ENCODE measurements around the gene PRR14L.
"Not testable (repeated sequence)": the region's sequence is repeated elsewhere in the genome, so short reads cannot be mapped to it uniquely, and the experiment has no call there.

The PRR14L gene

DNA sequence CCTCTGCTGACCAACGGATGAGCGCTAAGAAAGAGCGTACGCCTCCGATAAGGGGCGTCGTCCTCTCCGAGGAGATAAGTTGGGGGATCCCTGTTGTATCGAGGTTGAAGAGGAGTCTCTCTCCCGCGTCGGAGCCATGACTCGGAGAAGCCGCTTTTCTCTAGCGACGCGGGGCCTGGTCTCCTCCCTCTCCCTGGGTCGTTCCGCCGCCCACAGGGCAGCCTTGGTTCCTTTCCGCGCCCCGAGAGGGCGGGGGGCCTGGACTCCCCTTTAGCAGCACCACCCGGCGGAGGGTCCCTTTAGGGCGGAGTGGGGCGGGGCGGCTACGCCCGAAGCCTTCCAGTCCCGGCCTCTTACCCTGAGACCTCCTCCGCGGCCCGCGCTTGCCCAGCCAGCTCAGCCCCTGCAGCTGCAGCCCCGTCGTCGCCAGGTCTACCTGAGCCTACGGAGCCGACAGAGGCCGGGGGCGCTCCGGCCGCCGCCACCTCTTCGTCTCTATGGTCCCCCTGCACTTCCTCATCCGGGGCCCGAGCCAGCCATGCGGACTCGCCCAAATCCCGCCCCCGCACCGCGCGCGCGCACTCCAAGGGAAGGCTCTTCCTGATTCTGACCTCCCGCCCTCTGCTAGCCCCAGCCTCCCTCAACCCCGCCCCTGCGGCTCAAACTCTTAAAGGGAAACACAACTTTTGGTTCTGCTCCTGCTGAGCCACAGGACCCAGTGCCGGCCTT lies at the start of gene PRR14L:
PRR14L (minus strand) TSS at position 497 of the 729 bp plus-strand sequence. CDS start 11,272 bp downstream, outside the sequence.
- peak; percentile 94 for DNase-seq

DNA sequence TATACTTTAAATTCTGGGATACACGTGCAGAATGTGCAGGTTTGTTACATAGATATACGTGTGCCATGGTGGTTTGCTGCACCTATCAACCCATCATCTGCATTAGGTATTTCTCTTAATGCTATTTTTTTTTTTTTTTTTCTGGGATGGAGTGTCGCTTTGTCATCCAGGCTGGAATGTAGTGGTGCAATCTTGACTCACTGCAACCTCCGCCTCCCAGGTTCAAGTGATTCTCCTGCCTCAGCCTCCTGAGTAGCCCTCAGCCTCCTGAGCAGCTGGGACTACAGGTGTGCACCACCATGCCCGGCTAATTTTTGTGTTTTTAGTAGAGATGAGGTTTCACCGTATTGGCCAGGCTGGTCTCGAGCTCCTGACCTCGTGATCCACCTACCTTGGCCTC lies 49.4 kb upstream of the PRR14L start:
- DNase-seq, result not testable (repeated sequence)

DNA sequence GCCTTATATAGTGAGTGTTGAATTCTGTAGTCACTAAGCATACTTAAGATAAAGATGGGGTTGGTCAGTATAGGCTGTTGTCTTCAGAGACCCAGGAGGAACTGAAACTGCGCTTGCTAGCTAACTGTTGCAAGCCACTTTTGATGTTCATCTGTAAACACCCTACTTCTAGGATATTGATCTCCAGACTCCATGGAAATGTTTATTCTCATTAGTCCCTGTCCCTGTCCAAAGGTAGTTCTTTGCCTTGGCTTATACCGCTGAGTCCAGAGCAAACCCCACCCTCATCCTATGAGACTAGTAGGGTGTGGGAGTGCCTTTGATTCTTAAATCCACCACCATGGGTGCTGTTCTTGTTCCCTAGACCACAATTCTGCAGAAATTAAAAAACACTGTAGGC lies 40.3 kb upstream of the PRR14L start:
- DNase-seq, result no peak

DNA sequence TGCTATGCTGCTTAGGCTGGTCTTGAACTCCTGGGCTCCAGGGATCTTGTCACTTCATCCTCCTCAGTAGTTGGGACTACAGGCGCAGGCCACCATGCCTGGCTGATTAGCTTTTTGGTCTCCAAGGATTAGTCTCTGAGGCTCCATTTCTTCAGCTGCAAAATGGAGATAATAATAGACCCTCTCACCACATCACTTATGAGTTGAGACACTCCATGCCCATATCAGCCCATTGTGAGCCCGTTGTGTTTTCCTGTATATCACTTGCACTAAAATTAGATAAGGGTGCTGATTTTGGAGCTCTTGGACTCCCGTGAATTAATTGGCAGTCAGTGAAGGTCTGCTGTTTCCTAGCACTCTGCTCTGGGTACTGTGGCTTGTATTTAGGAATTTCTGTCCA lies 39.9 kb upstream of the PRR14L start:
- no peak for DNase-seq

DNA sequence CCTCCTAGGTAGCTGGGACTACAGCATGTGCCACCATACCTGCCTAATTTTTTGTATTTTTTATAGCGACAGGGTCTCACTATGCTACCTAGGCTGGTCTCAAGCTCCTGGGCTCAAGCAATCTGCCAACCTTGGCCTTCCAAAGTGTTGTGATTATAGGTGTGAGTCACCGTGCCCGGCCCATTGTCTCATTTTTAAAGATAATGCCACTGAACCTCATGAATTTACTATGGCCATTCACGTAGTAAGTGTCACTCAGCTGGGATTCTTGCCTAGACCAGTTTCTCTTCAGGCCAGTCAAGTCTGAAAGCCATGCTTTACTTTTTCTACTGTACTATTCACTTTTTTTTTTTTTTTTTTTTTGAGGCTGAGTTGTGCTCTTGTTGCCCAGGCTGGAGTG lies 26.3 kb upstream of the PRR14L start:
- no peak for DNase-seq

DNA sequence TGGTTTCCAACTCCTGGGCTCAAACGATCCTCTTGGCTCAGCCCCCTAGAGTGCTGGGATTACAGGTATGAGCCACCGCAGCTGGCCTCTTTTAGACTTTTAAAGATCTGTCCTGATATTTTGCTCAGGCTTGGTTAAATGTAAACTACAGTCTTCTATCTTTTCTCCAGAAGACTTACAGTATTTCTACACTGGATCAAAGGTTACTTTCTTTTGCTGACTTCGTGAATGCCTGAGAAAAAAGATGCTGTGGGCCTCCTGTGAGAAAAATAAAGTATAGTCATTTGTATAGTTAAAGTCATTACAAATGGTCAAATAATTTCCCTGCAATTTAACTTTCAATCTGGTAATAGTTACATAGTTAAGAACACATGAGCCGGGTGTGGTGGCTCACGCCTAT lies 23.5 kb upstream of the PRR14L start:
- DNase-seq, result no peak

DNA sequence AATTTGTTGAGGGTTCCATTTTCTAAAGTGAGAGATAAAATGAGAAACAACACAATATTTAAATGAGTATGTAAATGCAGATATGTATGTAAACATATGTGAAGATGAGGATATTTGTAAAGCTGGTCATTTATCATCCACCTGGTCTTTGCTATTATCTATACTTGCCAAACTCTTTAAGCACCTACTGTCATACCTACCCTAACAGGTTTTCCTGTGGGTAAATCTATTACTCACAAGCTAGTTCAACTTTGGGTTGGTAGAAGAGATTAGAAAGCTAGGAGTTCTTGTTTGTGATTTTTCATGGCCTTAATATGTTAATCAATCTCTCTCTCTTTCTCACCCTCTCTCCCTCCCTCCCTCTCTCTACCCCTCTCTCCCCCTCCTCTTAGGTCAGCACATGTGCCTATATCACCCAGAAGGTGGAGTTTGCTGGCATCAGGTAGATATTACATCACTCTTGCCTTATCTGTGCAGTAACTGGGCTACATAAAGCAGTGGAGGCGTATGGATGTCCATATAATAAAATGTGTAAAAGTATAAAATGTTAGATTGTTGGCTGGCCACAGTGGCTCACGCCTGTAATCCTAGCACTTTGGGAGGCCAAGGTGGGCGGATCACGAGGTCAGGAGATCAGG lies 18.6 kb upstream of the PRR14L start:
- DNase-seq, result no peak

DNA sequence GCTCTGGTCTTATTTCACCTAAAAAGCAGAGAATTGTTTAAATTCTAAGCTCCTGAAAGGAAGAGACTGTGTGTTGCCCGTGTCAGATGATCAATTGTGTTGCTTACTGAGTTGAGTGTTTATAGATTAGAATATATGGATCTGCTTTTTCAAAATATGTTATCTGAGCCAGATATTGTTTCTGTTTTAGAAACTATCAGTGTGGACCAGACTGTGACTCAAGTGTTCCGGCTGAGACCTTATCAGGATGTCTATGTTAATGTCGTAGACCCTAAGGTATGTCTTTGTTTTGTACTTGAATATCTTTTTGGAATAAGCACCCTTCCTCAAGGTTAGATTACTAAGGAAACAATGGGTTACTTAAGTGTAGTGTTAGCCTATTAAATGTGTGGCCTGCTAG lies 14.9 kb upstream of the PRR14L start:
- no peak for DNase-seq

DNA sequence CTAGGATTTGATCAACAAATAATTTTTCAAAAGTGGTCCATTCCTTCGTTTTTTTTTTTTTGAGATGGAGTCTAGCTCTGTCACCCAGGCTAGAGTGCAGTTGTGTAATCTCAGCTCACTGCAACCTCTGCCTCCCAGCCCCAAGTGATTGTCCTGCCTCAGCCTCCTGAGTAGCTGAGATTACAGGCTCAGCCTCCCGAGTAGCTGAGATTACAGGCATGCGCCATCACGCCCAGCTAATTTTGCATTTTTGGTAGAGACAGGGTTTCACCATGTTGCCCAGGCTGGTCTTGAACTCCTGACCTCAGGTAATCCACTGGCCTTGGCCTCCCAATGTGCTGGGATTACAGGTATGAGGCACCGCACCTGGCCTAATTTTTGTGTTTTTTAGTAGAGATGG lies 8.9 kb upstream of the PRR14L start:
- DNase-seq, result not testable (repeated sequence)

DNA sequence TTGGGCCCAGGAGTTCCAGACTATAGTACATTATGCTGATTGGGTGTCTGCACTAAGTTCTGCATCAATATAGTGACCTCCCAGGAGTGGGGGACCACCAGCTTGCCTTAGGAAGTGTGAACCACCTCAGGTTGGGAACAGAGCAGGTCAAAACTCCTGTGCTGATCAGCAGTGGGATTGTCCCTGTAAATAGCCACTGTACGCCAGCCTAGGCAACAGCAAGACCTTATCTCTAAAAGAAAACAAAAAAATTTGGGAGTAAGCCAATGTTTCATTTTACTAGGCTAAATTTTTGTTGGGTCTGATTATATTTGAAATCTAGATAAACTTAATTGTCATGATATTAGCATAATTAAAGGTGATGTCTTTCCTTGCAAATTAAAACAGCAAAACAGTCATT lies 7.3 kb upstream of the PRR14L start:
- no peak for DNase-seq

DNA sequence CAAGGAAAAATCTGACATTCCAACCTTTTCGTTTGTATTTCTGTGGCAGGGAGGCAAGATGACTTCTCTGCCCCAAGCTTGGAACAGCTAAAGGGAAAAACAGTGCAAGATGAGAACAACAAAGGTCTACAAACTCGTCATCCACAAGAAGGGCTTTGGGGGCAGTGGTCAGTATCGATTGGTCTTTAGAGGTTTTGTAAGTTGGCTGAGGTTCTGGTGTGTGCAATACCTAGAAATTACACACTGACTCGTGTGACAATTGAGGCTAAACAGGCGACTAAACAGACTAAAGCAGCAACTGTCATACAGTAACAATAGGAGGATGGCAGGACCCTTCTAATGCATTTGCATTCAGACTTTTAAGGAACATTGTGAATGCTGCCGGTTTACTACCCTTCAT lies 4.9 kb upstream of the PRR14L start:
- no peak for DNase-seq

DNA sequence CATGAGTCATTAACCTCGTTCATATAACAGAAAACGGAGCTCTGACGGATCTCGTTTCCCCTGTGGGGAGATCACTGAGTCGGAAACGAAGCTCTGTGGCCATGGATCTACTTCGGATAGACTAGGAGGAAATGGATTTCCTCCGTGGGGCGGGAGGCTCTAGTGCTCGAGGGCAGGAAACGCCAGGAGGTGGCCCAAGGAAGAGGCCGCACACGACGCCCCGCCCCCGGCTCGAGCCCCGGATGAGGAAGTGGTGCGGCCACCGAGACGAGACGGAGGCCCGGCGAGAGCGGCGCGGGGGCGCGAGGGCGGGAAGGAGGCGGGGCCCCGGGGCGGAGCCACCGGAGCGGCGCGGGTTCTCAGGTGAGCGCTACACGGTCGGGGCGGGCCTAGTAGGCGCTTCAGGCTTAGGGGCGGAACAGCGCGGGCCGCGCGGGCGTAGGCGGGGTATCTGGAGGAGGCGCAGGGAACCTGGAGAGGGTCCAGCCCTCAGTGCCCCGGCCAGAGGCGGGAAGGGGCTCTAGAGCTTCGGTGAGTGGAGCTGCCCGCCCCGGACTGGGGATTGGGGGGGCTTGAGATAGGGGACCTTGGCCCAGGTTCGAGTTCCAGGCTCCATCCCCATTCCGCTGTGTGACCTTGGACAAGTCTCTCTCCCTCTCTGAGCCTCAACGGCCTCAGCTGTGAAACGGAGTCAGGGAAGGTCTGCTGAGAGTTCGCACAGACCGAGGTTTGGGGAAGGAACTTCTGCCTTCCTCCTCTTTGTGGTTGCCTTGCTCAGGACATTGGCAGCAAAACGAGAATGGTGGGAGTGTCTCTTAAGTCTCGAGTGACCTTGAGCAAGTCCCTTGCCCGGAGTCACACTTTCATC lies 3.9 kb upstream of the PRR14L start, which contains the start of gene DEPDC5:
DEPDC5 (plus strand) TSS at position 386 of the 868 bp plus-strand sequence. CDS start 903 bp downstream, outside the sequence.
- peak; percentile 92 for DNase-seq

DNA sequence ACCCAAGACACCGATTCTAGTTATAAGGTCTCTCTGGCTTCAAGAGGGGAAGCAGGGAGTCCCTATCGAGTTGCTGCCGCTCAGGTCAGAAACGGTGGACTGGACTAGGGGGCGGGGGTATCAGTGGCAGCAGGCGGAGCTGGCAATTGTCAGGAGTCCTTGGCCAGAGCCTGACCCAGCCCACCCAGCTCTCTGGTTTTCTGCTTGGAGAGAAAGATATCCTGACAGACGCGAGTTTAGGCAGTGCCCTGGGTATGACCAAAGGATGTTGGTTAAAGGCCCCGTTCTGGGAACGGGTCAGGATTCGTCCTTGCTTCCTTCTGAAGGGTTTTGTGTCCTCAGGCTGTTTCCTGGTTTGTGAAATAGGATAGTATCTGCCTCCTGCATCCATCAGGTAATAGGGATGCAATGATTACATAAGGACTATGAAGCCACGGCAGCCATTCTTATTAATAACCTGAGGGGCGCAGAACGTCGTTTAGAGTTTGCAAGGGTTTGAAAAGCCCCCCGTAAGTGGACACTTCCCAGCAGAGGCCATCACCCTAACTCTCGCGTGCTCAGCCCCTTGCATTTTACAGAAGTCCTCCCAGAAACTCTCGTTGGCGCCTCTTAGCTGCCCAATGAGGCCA lies 3.2 kb upstream of the PRR14L start:
- DNase-seq, result peak; percentile 88

DNA sequence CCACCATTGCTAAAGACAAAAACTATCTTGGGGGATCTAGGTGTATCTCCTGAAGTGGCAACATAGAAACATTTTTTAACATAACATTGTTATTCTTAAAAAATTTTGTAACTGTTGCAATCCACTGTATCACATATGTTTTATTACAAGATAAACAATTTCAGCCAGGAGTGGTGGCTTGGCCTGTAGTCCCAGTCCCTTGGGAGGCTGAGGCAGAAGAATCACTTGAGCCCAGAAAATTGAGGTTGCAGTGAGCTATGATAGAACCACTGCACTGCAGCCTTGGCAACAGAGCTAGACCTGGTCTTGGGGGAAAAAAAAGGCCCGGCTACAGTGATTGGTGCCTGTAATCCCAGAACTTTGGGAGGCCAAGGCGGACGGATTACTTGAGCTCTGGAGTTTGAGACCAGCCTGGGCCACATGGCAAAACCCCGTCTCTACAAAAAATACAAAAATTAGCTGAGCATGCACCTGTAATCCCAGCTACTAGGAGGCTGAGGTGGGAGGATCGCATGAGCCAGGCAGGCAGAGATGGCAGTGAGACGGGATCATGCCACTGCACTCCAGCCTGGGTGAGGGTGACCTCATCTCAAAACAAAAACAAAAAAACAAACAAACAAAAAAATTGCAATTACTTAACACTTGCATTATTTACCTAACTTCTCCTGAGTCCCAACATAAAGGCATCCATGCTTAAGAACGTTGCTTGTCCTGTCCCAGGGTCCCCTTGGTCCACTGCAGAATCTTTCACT lies 2.3 kb upstream of the PRR14L start:
- no peak for DNase-seq

DNA sequence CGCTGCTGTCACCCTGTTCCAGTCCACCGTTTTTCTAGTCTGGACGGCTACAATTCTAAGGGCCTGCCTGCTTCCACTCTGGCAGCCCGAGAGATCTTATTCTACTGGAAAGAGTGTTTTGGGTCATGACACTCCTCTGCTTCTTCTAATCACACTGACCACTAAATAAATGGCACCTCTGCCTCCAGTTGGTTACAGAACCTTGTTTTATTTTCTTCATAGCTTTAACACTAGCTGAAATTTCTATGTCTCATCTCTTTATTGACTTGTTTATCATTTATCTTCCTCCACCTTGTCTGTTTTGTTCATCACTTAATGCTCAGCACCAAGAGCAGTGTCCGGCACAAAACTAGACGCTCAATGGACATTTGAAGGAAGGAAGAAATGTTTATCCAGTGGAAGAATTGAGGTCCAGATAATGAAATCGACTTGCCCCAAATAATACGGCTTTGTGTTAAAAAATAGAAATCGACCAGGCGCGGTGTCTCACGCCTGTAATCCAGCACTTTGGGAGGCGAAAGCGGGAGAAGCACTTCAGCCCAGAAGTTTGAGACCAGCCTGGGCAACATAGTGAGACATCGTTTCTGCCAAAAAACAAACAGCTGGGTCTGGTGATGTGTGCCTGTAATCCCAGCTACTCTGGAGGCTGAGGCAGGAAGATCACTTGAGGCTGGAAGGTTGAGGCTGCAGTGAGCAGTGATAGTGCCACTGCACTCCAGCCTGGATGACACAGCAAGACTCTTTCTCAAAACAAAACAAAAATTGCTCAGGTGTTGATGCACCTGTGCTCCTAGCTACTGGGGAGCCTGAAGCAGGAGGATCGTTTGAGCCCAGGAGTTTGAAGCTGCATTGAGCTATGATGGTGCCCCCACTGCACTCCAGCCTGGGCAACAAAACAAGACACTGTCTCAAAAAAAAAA lies 693 bp upstream of the PRR14L start:
- no peak for DNase-seq

DNA sequence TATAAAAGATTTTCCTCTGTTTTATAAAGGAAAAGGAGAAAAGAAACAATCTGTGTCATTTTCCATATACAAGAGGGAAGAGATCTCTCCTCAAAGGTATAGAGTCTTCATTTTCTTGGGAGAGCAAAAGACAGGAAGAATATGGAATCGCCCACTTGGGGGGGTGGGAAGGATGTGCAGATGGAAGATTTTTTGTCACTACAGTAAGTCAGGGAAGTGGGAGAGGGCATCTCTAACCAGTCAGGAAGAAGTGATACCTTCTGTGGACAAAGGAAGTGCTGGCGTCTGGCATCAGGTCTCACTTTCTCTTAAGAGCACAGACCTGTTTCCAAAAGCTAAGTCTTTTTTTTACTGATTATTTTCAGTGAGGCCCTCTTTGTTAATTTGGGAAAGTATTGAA lies 1.4 kb downstream of the PRR14L start:
- DNase-seq, result no peak

DNA sequence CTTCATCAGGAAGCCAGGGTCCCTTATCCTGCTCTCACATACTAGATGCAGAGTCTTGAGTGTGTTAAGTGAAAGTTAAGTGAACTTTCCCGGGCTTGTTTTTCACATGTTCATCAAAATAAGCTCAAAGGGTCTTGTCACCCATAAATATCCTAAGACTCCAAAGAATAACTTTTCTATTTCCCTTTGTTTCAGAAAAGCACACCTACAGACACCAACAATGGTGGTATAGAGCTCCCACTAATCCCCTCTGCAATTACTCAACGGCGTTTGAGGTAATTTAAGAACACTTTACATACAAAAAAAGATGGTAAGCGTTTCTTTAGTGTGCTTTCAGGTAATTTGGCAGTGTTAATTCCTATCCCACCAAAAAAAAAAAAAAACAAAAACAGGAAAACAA lies 2.5 kb downstream of the PRR14L start:
- no peak for DNase-seq

DNA sequence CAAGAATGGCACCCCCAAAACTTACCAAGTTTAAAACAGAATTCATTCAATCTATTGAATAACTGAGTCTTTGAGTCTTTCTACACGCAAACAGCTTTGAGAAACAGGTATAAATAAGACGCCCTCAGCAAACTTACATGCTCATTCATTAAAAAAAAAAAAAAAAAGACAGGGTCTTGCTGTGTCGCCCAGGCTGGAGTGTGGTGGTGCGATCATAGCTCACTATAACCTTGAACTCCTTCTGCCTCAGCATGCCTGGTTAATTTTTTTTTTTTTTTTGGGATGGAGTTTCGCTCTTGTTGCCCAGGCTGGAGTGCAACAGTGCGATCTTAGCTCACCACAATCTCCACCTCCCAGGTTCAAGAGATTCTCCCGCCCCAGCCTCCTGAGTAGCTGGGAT lies 6.1 kb downstream of the PRR14L start:
- no peak for DNase-seq

DNA sequence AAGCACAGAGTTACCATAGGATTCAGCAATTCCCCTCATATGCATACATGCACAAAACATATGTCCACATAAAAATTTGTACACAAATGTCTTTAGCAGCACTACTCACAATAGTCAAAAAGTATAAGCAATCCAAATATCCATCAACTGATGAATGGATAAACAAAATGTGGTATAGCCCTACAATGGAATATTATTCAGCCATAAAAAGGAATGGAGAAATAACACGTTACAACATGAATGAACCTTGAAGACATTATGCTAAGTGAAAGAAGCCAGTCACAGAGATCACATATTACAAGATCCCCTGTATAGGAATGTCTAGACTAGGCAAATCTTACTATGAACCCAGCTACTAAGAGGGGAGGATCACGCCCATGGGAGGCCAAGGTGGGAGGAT lies 7.2 kb downstream of the PRR14L start:
- no peak for DNase-seq

DNA sequence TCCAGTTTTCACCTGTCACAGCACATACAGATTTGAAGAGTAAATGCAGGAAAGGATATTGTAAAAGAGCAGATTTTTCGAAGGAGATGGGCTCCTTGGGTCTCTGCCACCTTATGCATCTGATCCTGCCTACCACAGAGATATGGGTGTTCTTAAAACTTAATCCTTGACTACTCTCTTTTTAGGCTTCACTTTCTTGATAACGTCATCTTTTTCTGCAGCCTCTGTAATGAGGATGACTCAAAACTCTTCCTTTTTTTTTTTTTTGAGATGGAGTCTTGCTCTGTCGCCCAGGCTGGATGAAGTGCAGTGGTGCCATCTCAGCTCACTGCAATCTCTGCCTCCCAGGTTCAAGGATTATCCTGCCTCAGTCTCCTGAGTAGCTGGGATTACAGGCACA lies 7.8 kb downstream of the PRR14L start:
- no peak for DNase-seq

DNA sequence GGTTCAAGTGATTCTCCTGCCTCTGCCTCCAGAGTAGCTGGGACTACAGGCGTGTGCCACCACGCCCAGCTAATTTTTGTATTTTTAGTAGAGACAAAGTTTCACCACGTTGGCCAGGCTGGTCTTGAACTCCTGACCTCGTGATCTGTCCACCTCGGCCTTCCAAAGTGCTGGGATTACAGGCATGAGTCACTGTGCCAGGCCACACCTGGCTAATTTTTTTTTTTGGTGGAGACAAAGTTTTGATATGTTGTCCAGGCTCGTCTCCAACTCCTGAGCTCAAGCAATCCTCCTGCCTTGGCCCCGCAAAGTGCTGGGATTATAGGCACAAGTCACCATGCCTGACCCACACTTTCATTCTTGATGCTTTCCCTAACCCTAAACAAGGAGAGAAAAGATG lies 9.6 kb downstream of the PRR14L start:
- not testable (repeated sequence) for DNase-seq

All from NCI-H146 (cell line).